Mucosa of rectum (tissue), 2 donors: ENCODE data around the gene FAM210A.

Experiments used
- H3K27ac ChIP-seq, 2 donors: one replicate each; pipeline ENCODE4 v1.7.0; 2013; ENCODE audit warnings: inconsistent platforms in 2 of 2, low read depth in 2 of 2, low read length in 2 of 2
- H3K27me3 ChIP-seq, 2 donors: one replicate each; pipeline ENCODE4 v1.7.0; 2013; ENCODE audit warnings: low read length in 2 of 2; ENCODE audit not compliant: control insufficient read depth in 2 of 2, insufficient read depth in 2 of 2
- H3K36me3 ChIP-seq, 2 donors: one replicate each; pipeline ENCODE4 v1.7.0; 2013; ENCODE audit warnings: low read length in 2 of 2; ENCODE audit not compliant: control insufficient read depth in 2 of 2, insufficient read depth in 2 of 2
- H3K4me1 ChIP-seq, 2 donors: one replicate each; pipeline ENCODE4 v1.7.0; 2013; ENCODE audit warnings: low read length in 2 of 2, mild to moderate bottlenecking in 1 of 2; ENCODE audit not compliant: control insufficient read depth in 2 of 2, insufficient read depth in 2 of 2
- H3K4me3 ChIP-seq, 2 donors: one replicate each; pipeline ENCODE4 v1.7.0; 2013; ENCODE audit warnings: low read length in 2 of 2
- H3K9ac ChIP-seq, 2 donors: one replicate each; pipeline ENCODE4 v1.7.0; 2013; ENCODE audit warnings: low read length in 2 of 2, low read depth in 1 of 2, mild to moderate bottlenecking in 1 of 2
- H3K9me3 ChIP-seq, 2 donors: one replicate each; pipeline ENCODE4 v1.7.0; 2013; ENCODE audit warnings: low read length in 2 of 2; ENCODE audit not compliant: control insufficient read depth in 2 of 2
- donor health status: healthy.
- donor health status: Normal muscosa, but diverticular disease.

The FAM210A gene

GRCh38 chr18:13617826-13618515 lies 108.4 kb downstream of the FAM210A start:
- Histone ChIP-seq H3K27me3 (no peaks in the 10 kb centered on the region), H3K27ac (no peak overlapping the region), H3K9me3 (no peaks in the 10 kb centered on the region), H3K4me1 (peaks cover 6 to 9% of the 10 kb centered on the region in 2 donors), H3K9ac (no peak overlapping the region), H3K4me3 (no peak overlapping the region), H3K36me3 (no peaks in the 10 kb centered on the region)

- Histone ChIP-seq H3K9ac (no peak overlapping the region), H3K27ac (no peak overlapping the region), H3K36me3 (no peaks in the 10 kb centered on the region), H3K4me3 (no peak overlapping the region), H3K9me3 (no peaks in the 10 kb centered on the region), H3K4me1 (peaks cover 6 to 13% of the 10 kb centered on the region in 2 donors), H3K27me3 (no peaks in the 10 kb centered on the region)
Measured at GRCh38 chr18:13616525-13617035, 109.8 kb downstream of the FAM210A start.

GRCh38 chr18:13616041-13616440 lies 110.3 kb downstream of the FAM210A start:
- peaks cover 6 to 13% of the 10 kb centered on the region in 2 donors for H3K4me1 ChIP-seq
- H3K9ac ChIP-seq, result no peak overlapping the region
- H3K27ac ChIP-seq, result no peak overlapping the region
- H3K36me3 ChIP-seq, result no peaks in the 10 kb centered on the region
- H3K4me3 ChIP-seq, result no peak overlapping the region
- no peaks in the 10 kb centered on the region for H3K27me3 ChIP-seq
- H3K9me3 ChIP-seq, result no peaks in the 10 kb centered on the region

- H3K27ac ChIP-seq, result no peak overlapping the region
- H3K9ac ChIP-seq, result no peak overlapping the region
- H3K36me3 ChIP-seq, result no peaks in the 10 kb centered on the region
- no peaks in the 10 kb centered on the region for H3K27me3 ChIP-seq
- H3K4me1 ChIP-seq, result peaks cover 6 to 16% of the 10 kb centered on the region in 2 donors
- no peak overlapping the region for H3K4me3 ChIP-seq
- H3K9me3 ChIP-seq, result no peaks in the 10 kb centered on the region
Measured at GRCh38 chr18:13615432-13615861, 110.9 kb downstream of the FAM210A start.

- no peak overlapping the region for H3K4me3 ChIP-seq
- peaks cover 6 to 16% of the 10 kb centered on the region in 2 donors for H3K4me1 ChIP-seq
- H3K9me3 ChIP-seq, result no peaks in the 10 kb centered on the region
- no peak overlapping the region for H3K9ac ChIP-seq
- no peaks in the 10 kb centered on the region for H3K27me3 ChIP-seq
- peak overlapping the region; percentile 46 to 49 for H3K27ac ChIP-seq
- H3K36me3 ChIP-seq, result no peaks in the 10 kb centered on the region
Measured at GRCh38 chr18:13614641-13615288, 111.6 kb downstream of the FAM210A start.

- no peak overlapping the region for H3K9ac ChIP-seq
- peaks cover 6 to 16% of the 10 kb centered on the region in 2 donors for H3K4me1 ChIP-seq
- no peaks in the 10 kb centered on the region for H3K36me3 ChIP-seq
- H3K27ac ChIP-seq, result peak overlapping the region in 1 of 2 donors; percentile 2
- no peaks in the 10 kb centered on the region for H3K9me3 ChIP-seq
- peak overlapping the region in 1 of 2 donors; percentile 2 for H3K4me3 ChIP-seq
- no peaks in the 10 kb centered on the region for H3K27me3 ChIP-seq
Measured at GRCh38 chr18:13613591-13614501, 112.5 kb downstream of the FAM210A start.
